VCaP (cell line): ENCODE data around the gene TXNDC11.

Source experiments
- H3K27ac ChIP-seq: fragments of 450-650 bp; 2 replicates; pipeline ENCODE4 v1.5.1; 2017
- CTCF ChIP-seq: fragments of 450-650 bp; conservative IDR thresholded peaks from 2 replicates; pipeline ENCODE4 v1.5.1; 2017; ENCODE audit warnings: mild to moderate bottlenecking, moderate library complexity

Gene TXNDC11

DNA sequence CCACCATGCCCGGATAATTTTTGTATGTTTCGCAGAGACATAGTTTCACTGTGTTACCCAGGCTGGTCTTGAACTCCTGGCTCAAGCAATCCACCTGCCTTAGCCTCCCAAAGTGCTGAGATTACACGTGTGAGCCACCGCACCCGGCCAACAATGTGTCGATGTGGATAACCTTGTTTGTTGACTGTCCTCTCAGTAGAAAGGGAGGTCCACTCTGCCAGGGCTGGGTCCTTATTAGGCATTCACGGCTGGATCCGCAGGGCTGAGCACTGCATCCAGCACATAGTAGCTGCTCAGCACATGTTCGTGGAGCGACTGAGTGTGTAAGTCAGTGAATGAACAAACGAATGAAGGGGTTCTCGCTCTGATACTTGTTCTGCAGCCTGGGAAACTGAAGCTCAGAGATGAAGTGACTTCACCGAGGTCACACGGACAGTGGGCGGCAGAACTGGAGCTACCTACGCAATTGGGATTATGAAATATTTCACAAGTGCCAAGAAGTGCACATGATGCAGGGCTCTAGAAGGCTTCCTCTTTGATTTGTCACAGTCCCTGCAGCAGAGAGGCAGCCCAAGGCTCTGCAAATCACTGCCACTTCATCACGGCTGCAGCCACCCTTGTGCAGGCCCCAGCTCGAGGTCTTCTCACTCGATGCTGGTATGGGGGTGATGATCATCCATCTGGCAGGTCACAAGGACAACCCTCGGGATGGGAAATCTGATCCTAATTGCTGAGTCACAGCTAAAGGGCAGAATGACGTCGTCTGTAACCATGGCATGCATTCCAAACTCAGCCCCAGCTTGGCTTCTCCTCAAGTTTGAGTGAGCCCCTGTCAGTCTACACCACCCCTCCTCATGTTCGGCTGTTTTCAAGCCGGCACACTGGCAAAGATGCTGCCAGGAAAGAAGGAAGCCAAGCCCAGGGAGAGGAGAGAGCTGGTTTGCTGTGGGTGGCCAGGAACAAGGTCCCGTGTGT, 102.4 kb downstream of the TXNDC11 start:
- no peak overlapping the region for H3K27ac ChIP-seq
- no peak for TF ChIP-seq CTCF

GRCh38 chr16:11639008-11639562, 103.6 kb downstream of the TXNDC11 start:
- H3K27ac ChIP-seq: no peak overlapping the region
- no peak for TF ChIP-seq CTCF

DNA sequence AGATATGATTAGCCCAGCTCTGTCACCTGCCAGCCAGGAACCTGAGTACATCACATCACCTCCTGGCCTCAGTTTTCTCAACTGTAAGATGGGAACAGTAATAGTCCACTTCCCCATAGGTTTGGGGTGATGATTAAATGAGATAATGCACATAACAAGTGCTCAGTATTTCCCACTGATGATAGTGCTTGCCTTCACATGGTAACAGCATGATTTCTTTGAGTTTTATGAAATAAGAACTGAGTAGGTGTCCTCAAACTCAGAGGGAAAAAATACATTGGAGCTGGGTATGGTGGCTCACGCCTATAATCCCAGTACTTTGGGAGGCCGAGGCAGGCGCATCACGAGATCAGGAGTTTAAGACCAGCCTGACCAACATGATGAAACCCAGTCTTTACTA, 104.5 kb downstream of the TXNDC11 start:
- H3K27ac ChIP-seq: no peak overlapping the region
- no peak for TF ChIP-seq CTCF

DNA sequence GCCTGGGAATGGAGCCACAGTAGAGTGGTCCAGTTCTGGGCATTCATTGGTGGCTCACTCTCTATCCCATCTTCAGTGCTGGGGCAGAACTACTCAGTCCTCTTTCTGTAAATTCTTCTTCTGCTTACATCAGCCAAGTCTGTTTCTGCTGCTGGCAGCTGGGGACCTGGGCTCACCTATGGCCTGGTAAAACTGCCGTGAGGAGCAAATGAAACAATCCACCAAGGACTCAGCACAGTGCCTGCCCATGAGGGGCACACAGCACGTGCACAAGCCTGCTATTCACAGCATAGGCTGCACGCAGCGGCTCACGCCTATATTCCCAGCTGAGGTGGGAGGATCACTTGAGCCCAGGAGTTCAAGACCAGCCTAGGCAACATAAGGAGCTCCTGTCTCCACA, 105.3 kb downstream of the TXNDC11 start:
- no peak overlapping the region for H3K27ac ChIP-seq
- no peak for TF ChIP-seq CTCF

- TF ChIP-seq CTCF: no peak
- peak overlapping the region; percentile 35; the same call in 1 of the 2 replicates for H3K27ac ChIP-seq
These were observed 106.4 kb downstream of the TXNDC11 start for GRCh38 chr16:11636172-11636721.

- H3K27ac ChIP-seq: 0 out of 2 replicates have a peak overlapping the region, but pooled peaks have one; percentile 22
- TF ChIP-seq CTCF: no peak
These were observed 106.9 kb downstream of the TXNDC11 start for GRCh38 chr16:11635679-11636171.

DNA sequence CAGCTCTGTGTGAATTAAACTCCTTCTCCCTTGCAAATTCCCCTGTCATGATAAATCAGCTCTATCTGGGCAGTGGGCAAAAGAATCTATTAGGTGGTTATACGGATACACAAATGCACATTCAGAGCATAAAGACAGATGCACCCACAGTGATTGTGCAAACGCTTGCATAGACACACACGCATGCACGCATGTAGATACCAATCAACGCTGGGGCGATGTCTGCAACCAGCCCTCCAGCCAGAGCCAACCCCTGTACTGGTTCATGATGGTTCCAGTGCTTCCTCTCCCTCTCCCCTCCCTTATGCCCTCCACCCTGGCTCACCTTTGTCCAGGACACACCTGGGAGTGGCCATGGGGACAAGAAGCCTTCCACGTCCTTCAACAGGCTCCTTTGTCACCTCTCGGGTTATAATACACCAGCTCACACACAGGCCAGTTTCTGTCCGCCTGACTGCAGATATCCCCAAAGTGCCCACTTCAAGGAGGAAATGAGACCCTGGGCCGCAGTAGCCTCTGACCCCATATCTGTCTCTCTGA, 107.5 kb downstream of the TXNDC11 start:
- no peak for TF ChIP-seq CTCF
- no peak overlapping the region for H3K27ac ChIP-seq
